SK-N-SH treated with all-trans-retinoic acid at 6 μM for 48 hours (cell line): ENCODE data around the gene MYLK.
A peak's percentile ranks its signal among the peaks of the same experiment; 100 is the strongest.

Experiments used
- ATAC-seq: fragments of 200-7000 bp; cut with Tn5 transposase; 3 replicates; pipeline ENCODE4 v1.9.1; 2020; ENCODE audit warnings: mild to moderate bottlenecking, moderate library complexity
- ARNTL ChIP-seq: fragments of 450-650 bp; formaldehyde crosslinking; IDR thresholded peaks from 2 replicates; pipeline ENCODE4 v1.5.0; 2020; ENCODE audit warnings: low read depth, mild to moderate bottlenecking, moderate library complexity, borderline replicate concordance
- BACH2 ChIP-seq: fragments of 250-450 bp; sonication (Bioruptor Pico); IDR thresholded peaks from 2 replicates; pipeline ENCODE4 v1.9.0; 2021; ENCODE audit warnings: mild to moderate bottlenecking, borderline replicate concordance
- CREB5 ChIP-seq: fragments of 250-450 bp; sonication (Bioruptor Pico); IDR thresholded peaks from 2 replicates; pipeline ENCODE4 v1.5.1; 2020; ENCODE audit warnings: low read depth, mild to moderate bottlenecking, moderate library complexity
- CSDC2 ChIP-seq: fragments of 250-450 bp; sonication (Bioruptor Pico); IDR thresholded peaks from 2 replicates; pipeline ENCODE4 v1.5.0; 2020; ENCODE audit warnings: mild to moderate bottlenecking, moderate library complexity
- CSRNP3 ChIP-seq: fragments of 250-450 bp; sonication (Bioruptor Pico); IDR thresholded peaks from 2 replicates; pipeline ENCODE4 v1.5.1; 2021; ENCODE audit warnings: mild to moderate bottlenecking, moderate library complexity
- ESRRG ChIP-seq: fragments of 250-450 bp; sonication (Bioruptor Pico); IDR thresholded peaks from 2 replicates; pipeline ENCODE4 v1.6.1; 2021; ENCODE audit warnings: mild to moderate bottlenecking
- GLIS3 ChIP-seq: fragments of 250-450 bp; sonication (Bioruptor Pico); IDR thresholded peaks from 2 replicates; pipeline ENCODE4 v1.5.0; 2020; ENCODE audit warnings: mild to moderate bottlenecking, moderate library complexity
- ISL1 ChIP-seq: fragments of 250-450 bp; sonication (Bioruptor Pico); IDR thresholded peaks from 2 replicates; pipeline ENCODE4 v2.1.2; 2022; ENCODE audit warnings: mild to moderate bottlenecking, moderate library complexity
- PATZ1 ChIP-seq: fragments of 250-450 bp; sonication (Bioruptor Pico); IDR thresholded peaks from 2 replicates; pipeline ENCODE4 v1.8.0; 2020; ENCODE audit warnings: mild to moderate bottlenecking, moderate library complexity, borderline replicate concordance
- POU6F1 ChIP-seq: fragments of 250-450 bp; sonication (Bioruptor Pico); IDR thresholded peaks from 2 replicates; pipeline ENCODE4 v1.8.0; 2021; ENCODE audit warnings: low read depth, mild to moderate bottlenecking, moderate library complexity, borderline replicate concordance
- SNAI2 ChIP-seq: fragments of 250-450 bp; sonication (Bioruptor Pico); IDR thresholded peaks from 2 replicates; pipeline ENCODE4 v1.5.0; 2020; ENCODE audit warnings: mild to moderate bottlenecking, moderate library complexity
- TOX ChIP-seq: fragments of 250-450 bp; sonication (Bioruptor Pico); IDR thresholded peaks from 2 replicates; pipeline ENCODE4 v1.8.0; 2021; ENCODE audit warnings: mild to moderate bottlenecking, moderate library complexity, borderline replicate concordance
- TSHZ2 ChIP-seq: fragments of 250-450 bp; sonication (Bioruptor Pico); IDR thresholded peaks from 2 replicates; pipeline ENCODE4 v1.5.0; 2020; ENCODE audit warnings: mild to moderate bottlenecking, moderate library complexity
- ZC3H10 ChIP-seq: fragments of 250-450 bp; sonication (Bioruptor Pico); IDR thresholded peaks from 2 replicates; pipeline ENCODE4 v1.5.1; 2021; ENCODE audit warnings: mild to moderate bottlenecking, moderate library complexity
- ZFP3 ChIP-seq: fragments of 250-450 bp; sonication (Bioruptor Pico); IDR thresholded peaks from 2 replicates; pipeline ENCODE4 v1.5.0; 2020; ENCODE audit warnings: mild to moderate bottlenecking, moderate library complexity
- ZFP30 ChIP-seq: fragments of 450-650 bp; formaldehyde crosslinking; IDR thresholded peaks from 2 replicates; pipeline ENCODE4 v1.5.0; 2022; ENCODE audit warnings: mild to moderate bottlenecking, moderate library complexity
- ZNF8 ChIP-seq: fragments of 450-650 bp; formaldehyde crosslinking; IDR thresholded peaks from 2 replicates; pipeline ENCODE4 v1.5.0; 2020; ENCODE audit warnings: mild to moderate bottlenecking, moderate library complexity

Gene MYLK

GRCh38 chr3:123769356-123769743 lies 114.8 kb downstream of the MYLK start (continued):
- no peak for TF ChIP-seq ZC3H10 (CRISPR knock-in tag)

GRCh38 chr3:123768480-123769355 lies 115.4 kb downstream of the MYLK start:
- no peak for ATAC-seq
- TF ChIP-seq ISL1 (CRISPR knock-in tag) (peak; percentile 79), ZC3H10 (CRISPR knock-in tag) (no peak)

GRCh38 chr3:123767564-123768292 lies 116.4 kb downstream of the MYLK start:
- TF ChIP-seq ARNTL: no peak
- TF ChIP-seq TOX (CRISPR knock-in tag): no peak
- no peak for TF ChIP-seq PATZ1 (CRISPR knock-in tag)
- no peak for TF ChIP-seq ZFP30
- no peak for TF ChIP-seq GLIS3 (CRISPR knock-in tag)
- no peak for TF ChIP-seq BACH2 (CRISPR knock-in tag)
- no peak for TF ChIP-seq ESRRG
- no peak for TF ChIP-seq SNAI2 (CRISPR knock-in tag)
- no peak for TF ChIP-seq TSHZ2 (CRISPR knock-in tag)
- TF ChIP-seq CSRNP3 (CRISPR knock-in tag): no peak
- TF ChIP-seq CSDC2 (CRISPR knock-in tag): no peak

GRCh38 chr3:123767009-123767372 lies 117.1 kb downstream of the MYLK start:
- ATAC-seq: no peak

More at GRCh38 chr3:123767564-123768292, 116.4 kb downstream of the MYLK start:
- ATAC-seq: no peak

More at GRCh38 chr3:123767009-123767372, 117.1 kb downstream of the MYLK start:
- TF ChIP-seq CSDC2 (CRISPR knock-in tag) (no peak), PATZ1 (CRISPR knock-in tag) (no peak), CREB5 (CRISPR knock-in tag) (no peak), BACH2 (CRISPR knock-in tag) (no peak), ESRRG (no peak), POU6F1 (CRISPR knock-in tag) (no peak), ZFP3 (no peak), TOX (CRISPR knock-in tag) (no peak), GLIS3 (CRISPR knock-in tag) (no peak), ZNF8 (no peak), ZFP30 (no peak)
